ENCODE results near the gene ARHGAP22.

- TF ChIP-seq CTCF (IDR thresholded peaks at IDR 0.05; ENCODE audit: insufficient read depth, low read length) (no peak), GABPA (IDR thresholded peaks at IDR 0.05; ENCODE audit: low read depth) (no peak), POLR2AphosphoS5 (IDR thresholded peaks at IDR 0.05; ENCODE audit: low read depth) (no peak)
These were observed 204.6 kb downstream of the ARHGAP22 start for GRCh38 chr10:48400129-48400849.
